Right atrium auricular region (tissue), 2 donors: ENCODE data around the gene TPGS1. TPM values are rescaled to one million over a fixed set of nuclear protein-coding genes. Genes with fewer than 3 reads are reported as not detected.

Experiments used
- DNase-seq: peaks from one replicate; pipeline ENCODE4 v3.0.0-alpha.2; 2019; ENCODE audit warnings: low spot score
- H3K27ac ChIP-seq, 2 donors: fragments of 200-600 bp; sonication (generic); 1 replicate in 1 of 2; 2 replicates in 1 of 2; pipeline ENCODE4 v1.5.1; 2016 to 2019
- H3K27me3 ChIP-seq, 2 donors: fragments of 200-600 bp; sonication (generic); one replicate each; pipeline versions ENCODE4 v1.5.1 to v1.6.0; 2017 to 2019
- H3K36me3 ChIP-seq: fragments of 200-600 bp; sonication (generic); one replicate; pipeline ENCODE4 v1.5.1; 2016
- H3K4me1 ChIP-seq, 2 donors: fragments of 200-600 bp; sonication (generic); one replicate each; pipeline versions ENCODE4 v1.5.1 to v1.6.0; 2017 to 2019
- H3K4me3 ChIP-seq, 2 donors: fragments of 200-600 bp; sonication (generic); 1 replicate in 1 of 2; 2 replicates in 1 of 2; pipeline ENCODE4 v1.5.1; 2017 to 2019; ENCODE audit warnings: mild to moderate bottlenecking in 1 of 2, moderate library complexity in 1 of 2
- H3K9me3 ChIP-seq, 2 donors: fragments of 200-600 bp; sonication (generic); one replicate each; pipeline ENCODE4 v1.5.1; 2019
- total RNA-seq, 2 donors: library from RNA; depleted of rRNA; stranded (reverse); fragments of >200 nt; gene quantifications; one replicate each; pipeline ENCODE4 v1.1.0, GENCODE V29; 2016
- TF ChIP-seq, protein P1 (sequence below), 2 donors: fragments of 200-600 bp; sonication (generic); IDR thresholded peaks; one replicate each; pipeline ENCODE4 v1.5.1; 2019; ENCODE audit warnings: antibody characterized with exemption in 2 of 2

Gene TPGS1
- total RNA-seq, 2 donors from 2014 or later = 30.3 to 33.2 TPM

DNA sequence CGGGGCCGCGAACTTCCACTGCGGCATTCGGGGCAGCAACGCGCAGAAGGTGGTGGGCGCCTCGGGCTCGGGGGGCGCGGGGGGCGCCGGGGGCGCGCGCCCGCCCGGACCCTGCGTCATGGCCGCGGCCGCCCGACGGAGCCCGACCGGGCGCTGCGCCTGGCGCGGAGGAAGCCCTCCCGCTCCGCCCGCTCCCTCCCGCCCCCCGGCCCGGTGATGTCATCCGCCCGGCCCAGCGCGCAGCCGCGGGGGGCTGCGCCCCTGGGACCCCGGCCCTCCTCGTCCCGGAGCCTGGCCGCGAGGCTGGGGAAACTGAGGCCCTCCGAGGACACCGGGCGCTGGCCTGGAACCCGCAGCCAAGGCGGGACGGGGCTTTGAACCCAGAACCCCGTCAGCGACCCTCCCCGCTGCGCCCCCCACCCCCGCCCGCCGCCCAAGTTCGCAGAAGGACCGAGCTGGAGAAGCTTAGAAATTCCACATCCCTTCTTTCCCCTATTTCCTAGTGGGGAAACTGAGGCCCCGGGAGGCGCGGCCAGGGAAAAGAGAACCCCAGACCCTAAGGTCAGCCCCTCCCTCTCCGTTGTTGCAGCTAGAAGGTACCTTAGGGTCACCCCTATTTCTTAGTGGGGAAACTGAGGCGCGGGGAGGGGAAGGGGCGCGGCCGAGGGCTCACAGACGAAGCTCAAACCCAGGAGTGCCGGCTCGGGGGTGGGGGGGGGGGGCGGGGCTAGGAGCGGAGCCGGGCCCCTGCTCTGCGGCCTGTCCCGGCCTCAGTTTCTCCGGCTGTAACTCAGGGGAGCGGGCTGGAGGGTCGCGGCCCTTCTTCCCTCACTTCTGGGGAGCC, 46.2 kb upstream of the TPGS1 start, which contains the start of gene SHC2:
TSS of gene SHC2 (minus strand) at position 157 of the 844 bp plus-strand sequence. CDS start at position 120, 37 bp downstream.
- Histone ChIP-seq H3K4me3 (peak within 1 kb of the TSS; percentile 66 to 69), H3K27ac (peak within 1 kb of the TSS; percentile 77 to 80), H3K4me1 (peaks cover 0 to 19% of the 10 kb centered on the region in 2 donors), H3K27me3 (no peaks in the 10 kb centered on the region), H3K9me3 (no peaks in the 10 kb centered on the region), H3K36me3 (no peaks in the 10 kb centered on the region)
- no peak for DNase-seq
- TF ChIP-seq, protein P1, sequence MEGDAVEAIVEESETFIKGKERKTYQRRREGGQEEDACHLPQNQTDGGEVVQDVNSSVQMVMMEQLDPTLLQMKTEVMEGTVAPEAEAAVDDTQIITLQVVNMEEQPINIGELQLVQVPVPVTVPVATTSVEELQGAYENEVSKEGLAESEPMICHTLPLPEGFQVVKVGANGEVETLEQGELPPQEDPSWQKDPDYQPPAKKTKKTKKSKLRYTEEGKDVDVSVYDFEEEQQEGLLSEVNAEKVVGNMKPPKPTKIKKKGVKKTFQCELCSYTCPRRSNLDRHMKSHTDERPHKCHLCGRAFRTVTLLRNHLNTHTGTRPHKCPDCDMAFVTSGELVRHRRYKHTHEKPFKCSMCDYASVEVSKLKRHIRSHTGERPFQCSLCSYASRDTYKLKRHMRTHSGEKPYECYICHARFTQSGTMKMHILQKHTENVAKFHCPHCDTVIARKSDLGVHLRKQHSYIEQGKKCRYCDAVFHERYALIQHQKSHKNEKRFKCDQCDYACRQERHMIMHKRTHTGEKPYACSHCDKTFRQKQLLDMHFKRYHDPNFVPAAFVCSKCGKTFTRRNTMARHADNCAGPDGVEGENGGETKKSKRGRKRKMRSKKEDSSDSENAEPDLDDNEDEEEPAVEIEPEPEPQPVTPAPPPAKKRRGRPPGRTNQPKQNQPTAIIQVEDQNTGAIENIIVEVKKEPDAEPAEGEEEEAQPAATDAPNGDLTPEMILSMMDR (IDR thresholded peaks at IDR 0.05) = no peak

DNA sequence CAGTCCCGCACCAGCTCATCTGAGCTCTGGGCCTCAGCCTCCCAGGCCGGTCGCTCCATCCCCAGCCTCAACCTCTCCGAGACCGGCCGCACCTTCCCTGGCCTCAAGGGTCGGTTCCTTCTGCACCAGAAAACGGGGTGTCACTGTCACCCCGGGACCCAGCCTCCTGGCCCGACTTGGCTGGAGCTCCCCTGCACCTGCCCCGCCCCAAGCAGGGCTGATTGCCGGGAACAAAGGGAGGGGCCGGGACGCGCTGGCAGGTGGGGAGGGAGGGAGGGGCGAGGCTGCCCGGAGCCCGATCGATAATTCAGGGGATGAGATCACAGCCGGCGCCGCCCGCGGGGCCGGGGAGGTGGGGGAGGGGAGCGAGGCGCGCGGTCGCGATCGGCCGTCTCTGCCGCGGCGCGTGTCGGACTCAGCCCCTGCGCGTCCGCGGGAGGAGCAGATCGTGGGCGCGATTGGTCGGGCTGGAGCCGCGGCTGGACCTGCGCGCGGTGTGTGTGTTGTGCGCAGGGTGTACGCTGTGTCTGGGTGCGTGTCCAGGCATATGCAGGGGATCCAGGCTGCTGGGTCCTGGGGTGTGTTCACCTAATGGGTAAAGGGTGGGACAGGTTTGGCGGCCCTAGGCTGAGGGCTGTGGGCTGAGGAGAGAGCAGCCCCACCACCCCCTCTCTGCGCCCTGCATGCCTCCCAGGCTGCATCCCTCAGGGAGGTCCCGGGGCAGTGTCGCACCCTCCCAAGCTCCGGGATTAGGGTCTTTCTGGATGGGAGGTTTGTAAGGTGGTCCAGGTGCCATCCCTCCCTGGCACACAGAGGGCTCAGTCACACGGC, 45.4 kb upstream of the TPGS1 start:
- Histone ChIP-seq H3K9me3 (no peaks in the 10 kb centered on the region), H3K36me3 (no peaks in the 10 kb centered on the region), H3K27me3 (no peaks in the 10 kb centered on the region), H3K27ac (peak overlapping the region; percentile 48 to 64), H3K4me1 (peaks cover 0 to 19% of the 10 kb centered on the region in 2 donors), H3K4me3 (peak overlapping the region; percentile 66 to 69)
- DNase-seq = no peak
- TF ChIP-seq, protein P1 (IDR thresholded peaks at IDR 0.05) = no peak

DNA sequence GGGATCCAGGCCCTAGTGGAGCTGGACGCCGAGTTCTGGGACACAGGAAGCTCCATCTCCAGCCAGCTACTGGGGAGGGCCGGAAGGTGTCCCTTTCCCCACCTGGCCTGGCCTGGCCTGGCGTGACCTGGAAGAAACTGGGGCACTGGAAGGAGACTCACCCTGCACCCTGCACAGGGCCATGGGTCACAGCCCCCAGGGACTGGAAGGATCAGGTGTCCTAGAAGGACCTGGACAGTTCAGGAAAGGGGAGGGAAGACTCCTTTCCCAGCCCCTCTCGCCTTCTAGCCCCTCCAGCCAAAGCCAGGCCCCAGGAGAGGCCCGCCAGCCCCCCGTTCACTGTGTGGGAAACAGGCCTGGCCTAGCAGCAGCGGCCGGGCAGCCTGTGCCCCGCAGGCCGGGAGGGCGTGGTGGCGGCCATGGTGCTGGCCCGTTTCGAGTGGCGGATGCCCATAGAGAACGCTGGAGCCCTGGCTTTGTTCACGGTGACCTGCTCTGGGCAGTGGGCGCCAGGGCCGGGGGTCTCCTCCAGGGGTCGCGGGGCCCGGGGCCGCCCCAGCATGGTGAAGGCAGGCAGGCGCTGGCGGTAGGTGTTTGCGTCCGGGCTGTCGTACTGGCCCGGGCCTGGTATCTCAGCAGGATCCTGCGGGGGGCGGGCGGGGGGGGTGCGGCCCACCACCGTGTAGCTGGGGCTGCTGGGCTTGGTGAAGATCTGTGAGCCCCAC, 43.7 kb upstream of the TPGS1 start:
- peaks cover 0 to 19% of the 10 kb centered on the region in 2 donors for H3K4me1 ChIP-seq
- no peaks in the 10 kb centered on the region for H3K9me3 ChIP-seq
- H3K36me3 ChIP-seq = no peaks in the 10 kb centered on the region
- H3K4me3 ChIP-seq = no peak overlapping the region
- H3K27me3 ChIP-seq = no peaks in the 10 kb centered on the region
- no peak overlapping the region for H3K27ac ChIP-seq
- TF ChIP-seq, protein P1 (IDR thresholded peaks at IDR 0.05) = no peak
- DNase-seq = no peak

DNA sequence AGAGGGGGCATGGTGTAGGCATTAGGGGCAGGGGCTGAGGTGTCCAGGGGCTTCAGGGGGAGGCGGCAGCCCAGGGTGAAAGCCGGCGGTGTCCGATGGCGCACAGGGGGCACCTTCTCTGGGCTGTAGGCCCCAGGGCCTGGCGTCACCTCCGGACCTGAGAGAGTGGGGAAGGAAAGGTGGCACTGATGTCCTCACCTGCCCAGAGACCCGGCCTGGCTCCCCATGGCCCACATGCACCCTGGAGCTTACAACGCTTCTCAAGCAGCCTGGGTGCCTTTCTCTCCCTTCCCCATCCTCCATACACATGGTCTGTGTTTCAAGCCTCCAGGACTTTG, 43.1 kb upstream of the TPGS1 start:
- H3K27ac ChIP-seq = no peak overlapping the region
- TF ChIP-seq, protein P1 (IDR thresholded peaks at IDR 0.05) = no peak
- H3K9me3 ChIP-seq = no peaks in the 10 kb centered on the region
- H3K27me3 ChIP-seq = no peaks in the 10 kb centered on the region
- H3K4me3 ChIP-seq = no peak overlapping the region
- DNase-seq = no peak
- H3K4me1 ChIP-seq = peaks cover 0 to 19% of the 10 kb centered on the region in 2 donors
- H3K36me3 ChIP-seq = no peaks in the 10 kb centered on the region

DNA sequence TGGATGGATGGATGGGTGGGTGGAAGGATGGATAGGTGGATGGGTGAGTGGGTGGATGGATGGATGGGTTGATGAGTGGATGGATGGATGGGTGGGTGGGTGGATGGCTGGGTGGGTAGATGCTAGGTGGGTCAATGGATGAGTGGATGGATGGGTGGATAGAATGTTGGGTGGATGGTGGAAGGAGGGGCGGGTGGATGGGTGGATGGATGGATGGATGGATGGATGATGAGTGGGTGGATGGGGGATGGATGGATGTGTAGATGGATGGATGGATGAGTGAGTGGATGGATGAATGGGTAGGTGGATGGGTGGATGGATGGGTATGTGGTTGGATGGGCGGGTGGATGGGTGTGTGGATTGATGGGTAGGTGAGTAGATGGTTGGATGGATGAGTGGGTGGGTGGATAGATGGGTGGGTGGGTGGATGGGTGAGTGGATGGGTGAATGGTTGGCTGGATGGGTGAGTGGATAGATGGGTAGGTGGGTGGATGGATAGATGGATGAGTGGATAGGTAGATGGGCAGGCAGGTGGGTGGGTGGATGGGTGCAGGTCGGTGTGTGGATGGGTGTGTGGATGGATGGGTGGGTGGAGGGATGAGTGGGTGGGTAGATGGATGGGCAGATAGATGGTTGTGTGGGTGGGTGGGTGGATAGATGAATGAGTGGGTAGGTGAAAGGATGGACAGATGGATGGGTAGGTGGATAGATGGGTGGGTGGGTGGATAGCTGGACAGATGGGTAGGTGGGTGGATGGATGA, 42.1 kb upstream of the TPGS1 start:
- no peaks in the 10 kb centered on the region for H3K9me3 ChIP-seq
- H3K27me3 ChIP-seq = no peaks in the 10 kb centered on the region
- no peaks in the 10 kb centered on the region for H3K36me3 ChIP-seq
- no peak overlapping the region for H3K4me3 ChIP-seq
- H3K4me1 ChIP-seq = peaks cover 0 to 12% of the 10 kb centered on the region in 2 donors
- TF ChIP-seq, protein P1 (IDR thresholded peaks at IDR 0.05) = no peak
- no peak overlapping the region for H3K27ac ChIP-seq
- DNase-seq = no peak
